Keratinocyte (primary cell): ENCODE data around the gene DNAJC24. TPM values are rescaled to one million over a fixed set of nuclear protein-coding genes. Genes with fewer than 3 reads are reported as not detected.

Experiments used
- DNase-seq: peaks from one replicate; pipeline ENCODE4 v3.0.0-alpha.2; 2011; ENCODE audit warnings: low read depth, missing footprints, low spot score
- FAIRE-seq: peaks from 2 replicates; lab custom pipeline; 2011; peaks lifted over from hg19 to GRCh38; lab: Jason Lieb, UNC
- H2AFZ ChIP-seq: 2 replicates; pipeline ENCODE4 v1.6.0; 2012; ENCODE audit warnings: low read length, control low read depth, inconsistent platforms; ENCODE audit not compliant: control insufficient read depth
- H3K27ac ChIP-seq: 2 replicates; pipeline ENCODE4 v1.5.1; 2011; ENCODE audit warnings: low read length; ENCODE audit not compliant: control insufficient read depth, insufficient read depth
- H3K27me3 ChIP-seq: 3 replicates; pipeline ENCODE4 v1.6.0; 2011; ENCODE audit warnings: low read length; ENCODE audit not compliant: control insufficient read depth, insufficient read depth; ENCODE audit errors: extremely low read depth
- H3K36me3 ChIP-seq, 2 experiments: 2 replicates in 1 of 2; 3 replicates in 1 of 2; pipeline ENCODE4 v1.5.1; 2011; ENCODE audit warnings: low read length in 2 of 2, mild to moderate bottlenecking in 1 of 2; ENCODE audit not compliant: control insufficient read depth in 2 of 2, insufficient read depth in 2 of 2; ENCODE audit errors: extremely low read depth in 1 of 2
- H3K4me1 ChIP-seq: 3 replicates; pipeline ENCODE4 v1.5.1; 2011; ENCODE audit warnings: low read length; ENCODE audit not compliant: control insufficient read depth, insufficient read depth; ENCODE audit errors: extremely low read depth
- H3K4me2 ChIP-seq: 3 replicates; pipeline ENCODE4 v1.6.0; 2011; ENCODE audit warnings: low read depth, low read length; ENCODE audit not compliant: control insufficient read depth, insufficient read depth; ENCODE audit errors: extremely low read depth
- H3K4me3 ChIP-seq, 3 experiments: fragments of 200-600 bp in 1 of 3; sonication (generic) in 1 of 3; 2 replicates in 2 of 3; 3 replicates in 1 of 3; pipeline ENCODE4 v1.5.1; 2011 to 2016; ENCODE audit warnings: low read length in 3 of 3, mild to moderate bottlenecking in 3 of 3, control low read depth in 2 of 3, inconsistent platforms in 1 of 3, low read depth in 1 of 3, mixed read lengths in 1 of 3, mixed run types in 1 of 3, moderate library complexity in 1 of 3; ENCODE audit not compliant: control insufficient read depth in 2 of 3, insufficient read depth in 2 of 3; ENCODE audit errors: extremely low read depth in 1 of 3
- H3K79me2 ChIP-seq: 2 replicates; pipeline ENCODE4 v1.6.0; 2012; ENCODE audit warnings: low read length; ENCODE audit not compliant: control insufficient read depth, insufficient read depth
- H3K9ac ChIP-seq: 3 replicates; pipeline ENCODE4 v1.6.0; 2011; ENCODE audit warnings: low read length; ENCODE audit not compliant: control insufficient read depth, insufficient read depth; ENCODE audit errors: extremely low read depth
- H3K9me1 ChIP-seq: 3 replicates; pipeline ENCODE4 v1.6.0; 2011; ENCODE audit warnings: low read length; ENCODE audit not compliant: control insufficient read depth, insufficient read depth; ENCODE audit errors: extremely low read depth
- H3K9me3 ChIP-seq: 2 replicates; pipeline ENCODE4 v1.5.1; 2012; ENCODE audit warnings: low read depth, low read length; ENCODE audit not compliant: control insufficient read depth
- H4K20me1 ChIP-seq: 3 replicates; pipeline ENCODE4 v1.6.0; 2011; ENCODE audit warnings: low read length; ENCODE audit not compliant: control insufficient read depth, insufficient read depth; ENCODE audit errors: extremely low read depth
- EZH2 ChIP-seq: IDR thresholded peaks from one replicate; pipeline ENCODE4 v1.6.1; 2012; ENCODE audit warnings: inconsistent platforms, mild to moderate bottlenecking, low read length, moderate library complexity
- dilution Hi-C: fragments of 300-500 bp; cut with MboI; formaldehyde crosslinking; loops from one replicate; pipeline ENCODE4 v1.7.0; 2020; ENCODE audit warnings: low sequenced_read_pairs; ENCODE audit not compliant: extremely low pct_ligation_motif_present
- polyA plus RNA-seq, 5 experiments: library from polyadenylated mRNA; depleted of rRNA in 3 of 5; stranded (reverse) in 3 of 5; stranded (forward) in 1 of 5; unstranded in 1 of 5; fragments of >200 nt; gene quantifications; 1 replicate in 1 of 5; 2 replicates in 3 of 5; 3 replicates in 1 of 5; pipeline versions ENCODE4 v1.2.1 to v1.2.3, GENCODE V29; 2011 to 2012; ENCODE audit warnings: missing spikeins in 2 of 5, low read depth in 1 of 5, low replicate concordance in 1 of 5
- TF ChIP-seq, protein P1 (sequence below), 3 experiments: IDR thresholded peaks in 1 of 3; conservative IDR thresholded peaks in 1 of 3; optimal IDR thresholded peaks in 1 of 3; 2 replicates in 2 of 3; 3 replicates in 1 of 3; pipeline versions ENCODE3 to v1.5.1; 2011; ENCODE audit warnings: low read length in 3 of 3, mild to moderate bottlenecking in 3 of 3, moderate library complexity in 2 of 3, control low read depth in 1 of 3, inconsistent platforms in 1 of 3; ENCODE audit not compliant: insufficient read depth in 2 of 3; ENCODE audit errors: extremely low read depth in 1 of 3

DNAJC24 gene
- polyA plus RNA-seq, 1 donor (not counting 4 experiments of a cell fraction or from before 2014, with no cell fraction given): 30.3 TPM

DNA sequence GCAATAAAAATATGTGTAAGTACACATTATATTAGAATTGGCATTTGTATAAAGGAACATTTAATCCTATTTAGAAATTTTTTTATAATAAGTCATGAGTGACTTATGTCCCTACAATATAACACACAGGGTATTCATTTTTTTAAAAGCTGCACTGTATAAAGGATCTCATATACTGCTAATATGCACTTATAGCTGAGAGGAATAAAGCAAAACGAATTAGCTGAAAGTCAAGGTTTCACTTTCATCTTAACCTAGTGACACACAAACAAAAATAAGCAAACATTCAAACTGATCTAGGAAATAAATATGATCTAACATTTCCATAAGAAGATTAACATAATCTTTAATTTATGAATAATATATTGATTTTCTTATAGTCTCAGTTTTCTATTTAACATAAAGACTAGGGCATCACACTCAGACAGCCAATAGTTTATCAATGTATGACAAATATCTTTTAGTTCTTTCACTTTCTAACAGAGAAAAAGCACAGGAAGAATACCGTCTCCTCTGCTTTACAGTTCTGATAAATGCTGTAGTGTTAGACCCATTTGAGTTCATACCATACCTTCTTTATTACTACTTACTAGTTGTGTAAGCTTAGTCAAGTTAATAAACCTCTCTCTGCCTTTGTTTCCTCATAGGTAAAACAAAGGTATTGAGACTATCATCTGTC is 43.1 kb upstream of the DNAJC24 start:
- Histone ChIP-seq H3K9me1 (no peaks in the 10 kb centered on the region), H3K27ac (no peak overlapping the region), H3K4me1 (no peaks in the 10 kb centered on the region), H3K9ac (no peak overlapping the region), H3K79me2 (no peaks in the 10 kb centered on the region), H3K36me3 (no peaks in the 10 kb centered on the region), H3K9me3 (no peaks in the 10 kb centered on the region), H3K4me2 (no peak overlapping the region), H4K20me1 (no peaks in the 10 kb centered on the region), H3K27me3 (no peaks in the 10 kb centered on the region), H3K4me3 (no peak overlapping the region), H2AFZ (no peak overlapping the region)
- dilution Hi-C loops: no loop called here
- FAIRE-seq (no peak), DNase-seq (no peak)
- TF ChIP-seq, protein P1, sequence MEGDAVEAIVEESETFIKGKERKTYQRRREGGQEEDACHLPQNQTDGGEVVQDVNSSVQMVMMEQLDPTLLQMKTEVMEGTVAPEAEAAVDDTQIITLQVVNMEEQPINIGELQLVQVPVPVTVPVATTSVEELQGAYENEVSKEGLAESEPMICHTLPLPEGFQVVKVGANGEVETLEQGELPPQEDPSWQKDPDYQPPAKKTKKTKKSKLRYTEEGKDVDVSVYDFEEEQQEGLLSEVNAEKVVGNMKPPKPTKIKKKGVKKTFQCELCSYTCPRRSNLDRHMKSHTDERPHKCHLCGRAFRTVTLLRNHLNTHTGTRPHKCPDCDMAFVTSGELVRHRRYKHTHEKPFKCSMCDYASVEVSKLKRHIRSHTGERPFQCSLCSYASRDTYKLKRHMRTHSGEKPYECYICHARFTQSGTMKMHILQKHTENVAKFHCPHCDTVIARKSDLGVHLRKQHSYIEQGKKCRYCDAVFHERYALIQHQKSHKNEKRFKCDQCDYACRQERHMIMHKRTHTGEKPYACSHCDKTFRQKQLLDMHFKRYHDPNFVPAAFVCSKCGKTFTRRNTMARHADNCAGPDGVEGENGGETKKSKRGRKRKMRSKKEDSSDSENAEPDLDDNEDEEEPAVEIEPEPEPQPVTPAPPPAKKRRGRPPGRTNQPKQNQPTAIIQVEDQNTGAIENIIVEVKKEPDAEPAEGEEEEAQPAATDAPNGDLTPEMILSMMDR (optimal IDR thresholded peaks at IDR 0.05 in 1 of 3, IDR thresholded peaks at IDR 0.05 in 1 of 3, conservative IDR thresholded peaks at IDR 0.05 in 1 of 3; ENCODE audit: extremely low read depth in 1 of 3, insufficient read depth in 2 of 3, low read length in 3 of 3): no peak
- TF ChIP-seq EZH2: no peak

DNA sequence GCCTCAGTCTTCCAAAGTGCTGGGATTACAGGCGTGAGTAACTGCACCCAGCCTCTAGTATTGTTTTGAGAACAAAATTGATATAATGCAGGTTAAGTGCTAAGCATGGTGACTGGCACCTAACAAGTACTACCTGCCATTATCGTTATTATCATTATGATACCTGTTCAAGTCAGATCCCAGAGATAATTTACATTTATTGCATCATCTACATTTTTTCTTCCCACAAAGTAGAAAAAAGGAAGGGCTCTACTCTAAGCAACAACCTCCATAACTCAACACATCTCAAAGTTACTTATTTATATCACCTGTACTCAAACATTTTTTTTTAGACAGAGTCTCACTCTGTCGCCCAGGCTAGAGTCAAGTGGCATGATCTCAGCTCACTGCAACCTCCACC is 42.2 kb upstream of the DNAJC24 start:
- Histone ChIP-seq H3K9me1 (no peaks in the 10 kb centered on the region), H3K36me3 (no peaks in the 10 kb centered on the region), H4K20me1 (no peaks in the 10 kb centered on the region), H3K27me3 (no peaks in the 10 kb centered on the region), H3K27ac (no peak overlapping the region), H3K4me2 (no peak overlapping the region), H3K9ac (no peak overlapping the region), H2AFZ (no peak overlapping the region), H3K4me1 (no peaks in the 10 kb centered on the region), H3K79me2 (no peaks in the 10 kb centered on the region), H3K9me3 (no peaks in the 10 kb centered on the region), H3K4me3 (no peak overlapping the region)
- TF ChIP-seq, protein P1 (optimal IDR thresholded peaks at IDR 0.05 in 1 of 3, IDR thresholded peaks at IDR 0.05 in 1 of 3, conservative IDR thresholded peaks at IDR 0.05 in 1 of 3; ENCODE audit: extremely low read depth in 1 of 3, insufficient read depth in 2 of 3, low read length in 3 of 3): no peak
- no peak for TF ChIP-seq EZH2
- no peak for DNase-seq
- dilution Hi-C loops: no loop called here
- no peak for FAIRE-seq
